Spleen (tissue), 11 donors: ENCODE measurements around the gene WNK1. TPM values are rescaled to one million over a fixed set of nuclear protein-coding genes. Genes with fewer than 3 reads are reported as not detected.
A peak's percentile ranks its signal among the peaks of the same experiment; 100 is the strongest.

Source experiments
- DNase-seq: peaks from one replicate; pipeline ENCODE4 v3.0.0-alpha.2; 2020
- H3K27ac ChIP-seq, 8 donors: fragments of 200-600 bp; sonication (generic) in 7 of 8; 1 replicate in 4 of 8; 2 replicates in 4 of 8; pipeline versions ENCODE4 v1.5.0 to v1.8.0; 2016 to 2021; ENCODE audit warnings: inconsistent platforms in 4 of 8, mild to moderate bottlenecking in 4 of 8, moderate library complexity in 1 of 8
- H3K27me3 ChIP-seq, 7 donors: fragments of 200-600 bp; sonication (generic) in 6 of 7; replicated peaks in 1 of 7; 1 replicate in 4 of 7; 2 replicates in 3 of 7; pipeline versions ENCODE4 v1.5.0 to v1.8.0; 2016 to 2021; ENCODE audit warnings: inconsistent platforms in 3 of 7, mild to moderate bottlenecking in 1 of 7
- H3K36me3 ChIP-seq, 6 donors: fragments of 200-600 bp; sonication (generic) in 5 of 6; 1 replicate in 4 of 6; 2 replicates in 2 of 6; pipeline versions ENCODE4 v1.5.0 to v1.8.0; 2016 to 2021; ENCODE audit warnings: inconsistent platforms in 2 of 6
- H3K4me1 ChIP-seq, 6 donors: fragments of 200-600 bp; sonication (generic) in 5 of 6; 1 replicate in 3 of 6; 2 replicates in 3 of 6; pipeline versions ENCODE4 v1.5.0 to v1.8.0; 2016 to 2021; ENCODE audit warnings: inconsistent platforms in 3 of 6
- H3K4me3 ChIP-seq, 8 donors: fragments of 200-600 bp; sonication (generic) in 7 of 8; 1 replicate in 4 of 8; 2 replicates in 4 of 8; pipeline versions ENCODE4 v1.5.0 to v1.8.0; 2016 to 2021; ENCODE audit warnings: inconsistent platforms in 4 of 8, mild to moderate bottlenecking in 4 of 8, moderate library complexity in 2 of 8
- H3K9me3 ChIP-seq, 8 donors: fragments of 200-600 bp; sonication (generic) in 7 of 8; 1 replicate in 4 of 8; 2 replicates in 4 of 8; pipeline versions ENCODE4 v1.5.0 to v1.8.0; 2016 to 2021; ENCODE audit warnings: inconsistent platforms in 4 of 8
- CTCF ChIP-seq, 11 experiments: fragments of 200-600 bp in 7 of 11; fragments of 450-650 bp in 4 of 11; sonication (generic) in 4 of 11; IDR thresholded peaks in 8 of 11; conservative IDR thresholded peaks in 3 of 11; 1 replicate in 7 of 11; 2 replicates in 4 of 11; pipeline versions ENCODE4 v1.4.0 to v1.8.0; 2016 to 2021; ENCODE audit warnings: antibody characterized with exemption in 11 of 11, inconsistent platforms in 4 of 11, mild to moderate bottlenecking in 1 of 11
- POLR2A ChIP-seq, 3 donors: fragments of 450-650 bp; IDR thresholded peaks; one replicate each; pipeline ENCODE4 v1.5.1; 2017; ENCODE audit warnings: antibody characterized with exemption in 3 of 3, mild to moderate bottlenecking in 1 of 3
- POLR2AphosphoS5 ChIP-seq, 3 donors: sonication (generic); formaldehyde crosslinking; IDR thresholded peaks; one replicate each; pipeline ENCODE4 v1.5.1; 2017; ENCODE audit warnings: antibody characterized with exemption in 3 of 3
- whole genome bisulfite sequencing, 5 donors: extraction: QIAGEN DNeasy Blood & Tissue Kit in 3 of 5; methylation state at CpG; one replicate each; pipeline versions ENCODE4 v1.1.5 to v1.1.7; 2013 to 2018; 5-methylcytosine and 5-hydroxymethylcytosine counted together
- intact Hi-C: fragments of 100-400 bp; cut with DNase I; formaldehyde crosslinking; loops from one replicate; pipeline ENCODE4 v1.15.0; 2023; ENCODE audit warnings: low total_unique reads
- polyA plus RNA-seq, 3 donors: library from polyadenylated mRNA; stranded (reverse); fragments of 200-250 nt; gene quantifications; one replicate each; pipeline ENCODE4 v1.2.1, GENCODE V29; 2013
- total RNA-seq, 7 donors: library from RNA; depleted of rRNA in 3 of 7; stranded (reverse); fragments of >200 nt in 3 of 7; fragmentation: NEBNext Ultra II Directional in 4 of 7; extraction: Animal tissue kit (Norgen Biotek cat#: 25700) in 4 of 7; gene quantifications; one replicate each; pipeline versions ENCODE4 v1.1.0 to v1.2.1, GENCODE V29; 2016 to 2021
- donor health status: healthy with polysubstance abuse.
- donor health status: DM: no; HTN: no; CAD: no; lungs with moderate emphysema.
- donor health status: DM: no; HTN: no; CAD: no.
- donor health status: Bipolar disorder and iron deficiency.
- donor health status: healthy.
- donor health status: DM: no; HTN: no; CAD: no.
- donor health status: DM: yes; HTN: yes; CAD: no.

Gene WNK1
- total and polyA plus RNA-seq, 10 donors = 8.8 to 261 (median 202) TPM

GRCh38 chr12:817941-818600 is 65.7 kb downstream of the WNK1 start:
- intact Hi-C loops = loop anchor here (5.0 to 10.0 kb wide), 2 partner anchors 246 to 277 kb away; no protein-coding TSS in a partner anchor
- no peak overlapping the region for H3K27ac ChIP-seq
- H3K4me1 ChIP-seq = peaks cover 7 to 81% (median 40%) of the 10 kb centered on the region in 6 donors
- TF ChIP-seq POLR2A (IDR thresholded peaks at IDR 0.05) (no peak), CTCF (IDR thresholded peaks at IDR 0.05 in 8 of 11, conservative IDR thresholded peaks at IDR 0.05 in 3 of 11) (no peak), POLR2AphosphoS5 (IDR thresholded peaks at IDR 0.05) (no peak)
- no peaks in the 10 kb centered on the region for H3K27me3 ChIP-seq
- no peak overlapping the region for H3K4me3 ChIP-seq
- 66 to 74% (median 72%) methylated on average over 3 of the region's 3 CpGs for WGBS, 5 donors
- peaks cover 0 to 10% (median 6%) of the 10 kb centered on the region in 8 donors for H3K9me3 ChIP-seq
- H3K36me3 ChIP-seq = peaks cover 0 to 43% (median 5%) of the 10 kb centered on the region in 6 donors
- no peak for DNase-seq

- WGBS, 5 donors = 87 to 93% (median 90%) methylated on average over 5 of the region's 5 CpGs
- H3K27ac ChIP-seq = no peak overlapping the region
- no peak for TF ChIP-seq POLR2A (IDR thresholded peaks at IDR 0.05)
- H3K27me3 ChIP-seq = no peaks in the 10 kb centered on the region
- H3K9me3 ChIP-seq = peaks cover 0 to 11% (median 8%) of the 10 kb centered on the region in 8 donors
- intact Hi-C loops = loop anchor here (5.0 to 10.0 kb wide), 2 partner anchors 246 to 276 kb away; no protein-coding TSS in a partner anchor
- DNase-seq = no peak
- H3K4me1 ChIP-seq = peaks cover 7 to 81% (median 40%) of the 10 kb centered on the region in 6 donors
- no peak overlapping the region for H3K4me3 ChIP-seq
- peaks cover 0 to 42% (median 5%) of the 10 kb centered on the region in 6 donors for H3K36me3 ChIP-seq
These were observed 66.4 kb downstream of the WNK1 start for GRCh38 chr12:818733-819132.

GRCh38 chr12:820336-820735 is 68.0 kb downstream of the WNK1 start:
- peaks cover 7 to 86% (median 42%) of the 10 kb centered on the region in 6 donors for H3K4me1 ChIP-seq
- no peak overlapping the region for H3K4me3 ChIP-seq
- no peak for DNase-seq
- H3K27me3 ChIP-seq = no peaks in the 10 kb centered on the region
- peaks cover 0 to 26% (median 3%) of the 10 kb centered on the region in 6 donors for H3K36me3 ChIP-seq
- 60 to 83% (median 74%) methylated on average over 1 of the region's 1 CpG for WGBS, 5 donors
- H3K27ac ChIP-seq = no peak overlapping the region
- intact Hi-C loops = no loop called here
- no peak for TF ChIP-seq POLR2AphosphoS5 (IDR thresholded peaks at IDR 0.05)
- no peak for TF ChIP-seq POLR2A (IDR thresholded peaks at IDR 0.05)
- no peak for TF ChIP-seq CTCF (IDR thresholded peaks at IDR 0.05 in 8 of 11, conservative IDR thresholded peaks at IDR 0.05 in 3 of 11)
- H3K9me3 ChIP-seq = peaks cover 0 to 11% (median 8%) of the 10 kb centered on the region in 8 donors

- no peak overlapping the region for H3K4me3 ChIP-seq
- H3K9me3 ChIP-seq = peaks cover 0 to 11% (median 8%) of the 10 kb centered on the region in 8 donors
- H3K27me3 ChIP-seq = no peaks in the 10 kb centered on the region
- WGBS, 5 donors = 53 to 69% (median 60%) methylated on average over 2 of the region's 2 CpGs
- intact Hi-C loops = no loop called here
- DNase-seq = no peak
- TF ChIP-seq POLR2A (IDR thresholded peaks at IDR 0.05) (no peak), CTCF (IDR thresholded peaks at IDR 0.05 in 8 of 11, conservative IDR thresholded peaks at IDR 0.05 in 3 of 11) (no peak)
- peaks cover 3 to 81% (median 32%) of the 10 kb centered on the region in 6 donors for H3K4me1 ChIP-seq
- H3K36me3 ChIP-seq = peaks cover 0 to 15% (median 11%) of the 10 kb centered on the region in 6 donors
- H3K27ac ChIP-seq = peak overlapping the region in 5 of 8 donors; percentile 7 to 61 (median 38)
These were observed 70.8 kb downstream of the WNK1 start for GRCh38 chr12:823028-823698.
